AG08395 (cell line): ENCODE measurements around the gene LIPM.

Experiments
- DNase-seq: peaks from one replicate; pipeline ENCODE4 v3.0.0; 2012; ENCODE audit warnings: mixed read lengths, low spot score

The LIPM gene

GRCh38 chr10:88840881-88841280, 38.4 kb downstream of the LIPM start:
- no peak for DNase-seq

- no peak for DNase-seq
These were observed 39.0 kb downstream of the LIPM start for GRCh38 chr10:88841316-88842111.

GRCh38 chr10:88843171-88843570, 40.6 kb downstream of the LIPM start:
- no peak for DNase-seq

- peak; percentile 68 for DNase-seq
These were observed 46.0 kb downstream of the LIPM start for GRCh38 chr10:88848499-88848898.

GRCh38 chr10:88849234-88849633, 46.7 kb downstream of the LIPM start:
- peak; percentile 31 for DNase-seq

GRCh38 chr10:88850712-88851111, 48.2 kb downstream of the LIPM start:
- no peak for DNase-seq

- DNase-seq = peak; percentile 17
These were observed 49.2 kb downstream of the LIPM start, which contains the start of gene ANKRD22 for GRCh38 chr10:88851706-88852105. Gene ANKRD22, minus strand, starts transcription at chr10:88851844. Its CDS starts 237 bp downstream, at chr10:88851607.

GRCh38 chr10:88852327-88852726, 49.8 kb downstream of the LIPM start:
- DNase-seq = no peak

- DNase-seq = no peak
These were observed 50.8 kb downstream of the LIPM start for GRCh38 chr10:88853155-88853881.

- no peak for DNase-seq
These were observed 52.2 kb downstream of the LIPM start for GRCh38 chr10:88854684-88855083.

GRCh38 chr10:88857831-88858230, 55.3 kb downstream of the LIPM start:
- no peak for DNase-seq

GRCh38 chr10:88858491-88858890, 56.0 kb downstream of the LIPM start:
- DNase-seq = no peak

- DNase-seq = no peak
These were observed 58.5 kb downstream of the LIPM start for GRCh38 chr10:88861036-88861435.

- DNase-seq = peak; percentile 24
These were observed 62.8 kb downstream of the LIPM start for GRCh38 chr10:88865281-88865876.

- DNase-seq = no peak
These were observed 63.9 kb downstream of the LIPM start for GRCh38 chr10:88866454-88866853.

- DNase-seq = no peak
These were observed 67.6 kb downstream of the LIPM start for GRCh38 chr10:88870089-88870488.
